Ovary (tissue), 3 donors: ENCODE results near the gene IL21.

ENCODE experiments used
- CTCF ChIP-seq, 3 donors: fragments of 450-650 bp in 2 of 3; fragments of 200-600 bp in 1 of 3; IDR thresholded peaks; one replicate each; pipeline versions ENCODE4 v1.5.1 to v1.8.0; 2016 to 2022; ENCODE audit warnings: antibody characterized with exemption in 3 of 3, mild to moderate bottlenecking in 1 of 3
- POLR2A ChIP-seq: fragments of 450-650 bp; IDR thresholded peaks from one replicate; pipeline ENCODE4 v1.6.1; 2017; ENCODE audit warnings: antibody characterized with exemption, mild to moderate bottlenecking, moderate library complexity
- donor health status: DM: no; HTN: no; CAD: no.

GRCh38 chr4:122661176-122662160 lies 40.6 kb upstream of the IL21 start:
- TF ChIP-seq CTCF (IDR thresholded peaks at IDR 0.05): no peak
- no peak for TF ChIP-seq POLR2A
